NCI-H2107 treated with DMSO at 0.1 percent for 48 hours (cell line): ENCODE results near the gene CAMK2G.
"Not testable (repeated sequence)": the region's sequence is repeated elsewhere in the genome, so short reads cannot be mapped to it uniquely, and the experiment has no call there.

Experiments used
- DNase-seq: peaks from one replicate; lab custom pipeline; 2025; ENCODE audit not compliant: unreplicated experiment; lab: John Stamatoyannopoulos, UW

Gene CAMK2G

DNA sequence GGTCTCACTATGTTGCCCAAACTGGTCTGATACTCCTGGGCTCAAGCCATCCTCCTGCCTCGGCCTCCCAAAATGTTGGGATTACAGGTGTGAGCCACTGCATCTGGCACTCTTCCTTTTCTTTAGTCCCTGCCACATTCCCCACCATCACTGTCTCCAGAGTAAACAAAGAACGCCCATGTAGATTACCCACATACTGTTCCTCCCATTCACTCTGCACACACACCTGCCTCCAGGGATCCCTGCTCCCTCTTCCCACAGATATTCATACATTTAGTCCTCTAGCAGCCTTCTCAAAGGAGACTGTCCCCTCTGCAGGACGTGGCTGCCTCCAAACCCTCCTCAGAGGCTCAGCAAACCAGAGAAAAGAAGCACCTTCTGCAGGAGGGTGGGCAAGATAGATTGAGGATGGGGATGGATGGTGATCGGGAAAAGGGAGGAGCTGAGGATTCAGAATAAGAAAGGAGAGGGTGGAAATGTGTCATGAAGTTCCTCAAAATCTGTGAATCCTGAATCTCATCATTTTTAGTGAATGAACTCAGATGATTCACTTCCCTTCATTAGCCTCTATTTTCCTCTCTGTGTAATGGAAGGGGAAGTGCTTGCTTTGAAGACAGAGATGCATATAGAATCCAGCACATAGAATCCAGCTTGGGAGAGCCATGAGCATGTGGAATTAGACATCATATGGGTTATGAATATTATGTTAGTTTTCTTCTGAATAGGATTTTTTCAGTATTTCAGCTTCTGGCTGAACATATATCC, 31.1 kb upstream of the CAMK2G start:
- no peak for DNase-seq

GRCh38 chr10:73902351-73902750, 28.0 kb upstream of the CAMK2G start:
- DNase-seq, result no peak

DNA sequence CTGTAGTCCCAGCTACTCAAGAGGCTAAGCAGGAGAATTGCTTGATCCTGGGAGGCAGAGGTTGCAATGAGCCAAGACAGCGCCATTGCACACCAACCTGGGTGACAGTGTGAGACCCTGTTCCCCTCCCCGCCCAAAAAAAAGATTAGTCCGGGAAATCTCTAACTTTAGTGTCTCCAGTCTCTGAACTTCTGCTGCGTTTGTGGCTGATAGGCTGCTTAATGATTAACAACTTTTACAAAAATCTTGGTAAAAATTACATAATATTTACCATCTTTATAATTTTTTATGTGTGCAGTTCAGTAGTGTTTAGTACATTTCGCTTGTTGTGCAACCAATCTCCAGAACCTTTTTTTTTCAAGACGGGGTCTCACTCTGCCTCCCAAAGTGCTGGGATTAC, 26.9 kb upstream of the CAMK2G start:
- DNase-seq, result no peak

DNA sequence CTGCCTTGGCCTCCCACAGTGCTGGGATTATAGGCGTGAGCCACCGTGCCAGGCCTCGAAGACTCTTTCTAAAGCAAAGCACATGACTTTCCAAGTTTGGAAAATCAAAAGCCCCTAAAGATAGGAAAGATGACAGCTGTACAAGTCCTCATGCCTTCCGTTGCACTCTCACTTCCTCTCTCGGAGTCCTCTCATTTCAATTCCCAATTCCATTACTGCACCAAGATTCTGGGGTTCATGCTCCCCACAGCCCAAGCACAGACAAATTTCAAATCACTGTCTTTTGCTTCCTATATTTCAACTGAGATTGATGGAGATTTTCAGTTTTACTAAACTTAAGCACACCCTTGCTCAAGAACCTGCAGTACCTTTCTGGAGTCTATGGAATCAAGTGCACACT, 25.7 kb upstream of the CAMK2G start:
- DNase-seq, result no peak

DNA sequence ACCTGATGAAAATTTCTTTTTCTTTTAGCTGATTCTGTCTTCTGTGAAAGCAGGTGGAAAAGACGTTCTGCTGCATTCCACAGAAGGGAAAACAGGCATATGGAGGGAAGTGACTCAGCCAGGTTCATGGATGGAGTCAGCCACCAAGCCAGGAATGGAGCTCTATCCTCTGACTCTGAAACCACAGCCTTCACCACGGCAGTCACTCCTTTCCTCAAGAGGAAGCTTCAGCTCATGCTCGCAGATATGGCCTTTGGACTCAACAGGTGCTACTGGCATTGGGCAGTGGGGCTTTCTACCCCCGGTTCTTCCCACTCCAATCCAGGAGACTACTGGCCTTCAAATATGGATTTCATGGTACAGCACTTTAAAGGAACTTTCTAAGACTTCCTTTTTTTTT, 25.1 kb upstream of the CAMK2G start:
- DNase-seq, result no peak

DNA sequence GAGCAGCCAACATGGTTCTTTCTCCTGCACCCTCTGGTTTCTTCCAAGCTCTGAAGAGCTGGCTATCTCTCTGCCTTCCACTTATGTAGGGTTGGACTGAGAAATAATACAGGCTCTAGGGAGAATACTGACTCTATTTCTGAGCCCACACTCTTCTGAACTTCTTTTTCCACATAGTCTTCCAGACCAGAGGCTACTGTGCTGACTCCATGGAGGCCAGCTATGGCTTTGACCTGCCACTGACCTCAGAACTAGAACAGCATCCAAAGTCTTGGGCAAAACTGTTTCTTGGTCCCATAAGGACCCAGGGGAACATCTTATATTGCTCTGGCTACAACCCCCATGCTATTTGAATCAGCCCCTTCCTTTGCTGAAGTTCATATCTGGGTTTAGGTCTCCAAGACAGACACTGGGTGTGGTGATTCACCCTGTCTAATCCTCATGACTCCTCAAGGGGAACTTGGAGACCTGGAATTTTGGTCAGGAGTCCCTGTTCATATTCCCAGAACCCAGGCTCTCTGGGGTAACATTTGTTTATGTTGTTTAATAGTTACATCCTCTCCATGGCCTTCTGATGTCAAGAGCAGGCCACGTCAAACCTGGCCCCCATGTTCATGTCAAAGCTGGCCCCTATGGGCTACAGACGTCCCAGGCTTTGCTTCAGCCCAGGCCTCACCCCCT, 24.5 kb upstream of the CAMK2G start:
- no peak for DNase-seq

DNA sequence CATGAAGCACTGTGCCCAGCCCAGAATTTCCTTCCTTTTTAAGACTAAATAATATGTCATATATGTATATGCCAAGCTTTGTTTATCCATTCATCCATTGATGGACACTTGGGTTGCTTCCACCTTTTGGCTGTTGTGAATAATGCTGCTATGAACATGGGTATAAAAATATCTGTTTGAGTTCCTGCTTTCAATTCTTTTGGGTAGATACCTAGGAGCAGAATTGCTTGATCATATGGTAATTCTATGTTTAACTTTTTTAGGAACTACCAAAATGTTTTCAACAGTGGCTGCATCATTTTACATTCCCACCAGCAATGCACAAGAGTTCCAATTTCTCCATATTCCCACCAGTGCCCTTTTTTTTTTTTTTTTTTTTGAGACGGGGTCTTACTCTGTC, 23.3 kb upstream of the CAMK2G start:
- DNase-seq, result no peak

DNA sequence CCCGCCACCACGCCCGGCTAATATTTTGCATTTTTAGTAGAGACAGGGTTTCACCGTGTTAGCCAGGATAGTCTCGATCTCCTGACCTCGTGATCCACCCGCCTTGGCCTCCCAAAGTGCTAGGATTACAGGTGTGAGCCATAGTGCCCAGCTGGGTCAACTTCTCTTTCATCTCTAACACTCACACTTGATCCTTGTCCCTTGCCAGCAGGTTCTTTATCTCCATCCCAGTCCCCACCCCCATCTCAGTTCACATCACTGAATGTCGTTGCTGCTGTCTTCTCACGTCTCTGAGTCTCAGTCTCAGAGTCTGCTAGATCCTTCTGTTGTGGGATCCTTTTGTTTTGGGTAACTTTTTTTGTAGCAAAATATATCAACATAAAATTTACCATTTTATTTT, 21.0 kb upstream of the CAMK2G start:
- not testable (repeated sequence) for DNase-seq

DNA sequence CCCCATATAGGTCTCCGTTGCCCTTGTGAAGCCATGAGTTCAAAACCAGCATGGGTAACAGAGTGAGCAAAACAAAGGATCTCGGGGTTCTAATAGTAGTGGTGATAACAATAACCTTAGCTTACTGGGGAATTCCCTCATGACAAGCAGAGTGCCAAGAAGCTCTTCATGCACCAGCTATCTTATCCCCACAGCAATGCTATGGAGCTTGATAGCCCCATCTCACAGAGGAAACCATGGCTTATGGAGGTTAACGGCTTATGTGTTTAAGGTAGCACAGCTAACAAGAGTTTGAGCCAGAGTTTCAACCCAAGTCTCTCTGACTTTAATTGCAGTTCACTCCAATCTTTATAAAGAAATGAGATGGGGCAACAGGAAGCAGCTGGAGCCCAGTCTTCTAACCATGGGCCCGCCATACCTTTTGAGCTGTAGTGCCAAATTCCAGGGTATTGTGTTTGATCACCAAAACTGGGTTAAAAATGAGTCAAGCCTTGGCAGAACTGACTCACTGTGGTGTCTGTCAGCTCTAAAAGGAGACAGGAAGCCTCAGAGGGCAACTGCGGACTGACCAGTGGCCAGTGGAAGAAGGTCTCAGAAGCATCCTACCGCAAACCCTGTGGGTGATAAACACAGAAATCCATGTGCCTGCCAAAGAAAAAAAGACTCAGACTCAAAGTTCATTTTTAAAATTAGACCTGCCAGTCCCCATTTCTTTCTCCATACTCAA, 20.1 kb upstream of the CAMK2G start:
- DNase-seq, result no peak

GRCh38 chr10:73893426-73893825, 19.1 kb upstream of the CAMK2G start:
- DNase-seq, result no peak

DNA sequence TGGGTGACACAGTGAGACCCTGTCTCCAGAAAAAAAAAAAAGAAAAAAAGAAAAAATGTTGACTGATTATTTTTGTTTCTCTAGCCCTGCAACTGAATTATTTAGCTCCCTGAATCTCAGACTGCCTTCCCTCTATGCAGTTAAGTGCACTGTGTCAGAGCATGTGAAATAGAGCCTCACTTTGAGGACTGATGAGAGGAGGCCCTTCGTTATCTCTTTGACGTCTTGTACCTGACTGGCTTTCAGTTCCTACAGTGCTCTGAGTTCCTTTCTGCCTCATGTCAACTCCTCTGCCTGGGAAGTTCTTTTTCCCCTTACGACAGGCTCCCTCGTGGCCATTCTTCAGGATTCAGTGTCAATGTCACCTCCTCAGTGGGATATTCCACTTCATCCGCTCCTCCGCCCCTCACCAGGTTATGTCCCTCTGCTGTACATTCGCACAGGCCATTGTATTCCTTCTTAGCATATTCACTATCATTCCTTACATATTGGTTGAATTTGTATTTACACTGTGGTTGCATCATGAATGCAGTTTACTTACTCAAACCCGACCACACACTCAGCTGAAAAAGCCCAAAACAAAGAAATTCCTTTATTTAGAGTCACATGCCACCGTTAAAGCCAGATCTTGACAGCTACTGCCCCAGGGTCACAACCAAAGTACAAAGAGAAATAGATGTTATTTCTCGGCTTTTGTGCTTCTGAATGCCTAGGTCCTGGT, 18.1 kb upstream of the CAMK2G start:
- DNase-seq, result no peak

- no peak for DNase-seq
These were observed 17.2 kb upstream of the CAMK2G start for GRCh38 chr10:73891540-73891939.

DNA sequence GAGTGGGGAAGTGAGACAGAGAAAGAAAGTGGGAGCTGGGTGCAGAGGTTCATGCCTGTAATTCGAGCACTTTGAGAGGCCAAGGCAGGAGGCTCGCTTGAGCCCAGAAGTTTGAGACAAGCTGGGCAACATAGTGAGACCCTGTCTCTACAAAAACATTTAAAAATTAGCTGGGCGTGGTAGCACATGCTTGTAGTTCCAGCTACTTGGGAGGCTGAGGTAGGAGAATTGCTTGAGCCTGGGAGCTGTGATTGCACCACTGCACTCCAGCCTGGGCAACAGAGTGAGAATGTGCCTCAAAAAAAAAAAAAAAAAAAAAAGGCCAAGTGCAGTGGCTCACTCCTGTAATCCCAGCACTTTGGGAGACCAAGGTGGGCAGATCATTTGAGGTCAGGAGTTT, 16.5 kb upstream of the CAMK2G start:
- not testable (repeated sequence) for DNase-seq

- DNase-seq, result no peak
These were observed 15.9 kb upstream of the CAMK2G start for GRCh38 chr10:73890261-73890660.

- not testable (repeated sequence) for DNase-seq
These were observed 15.1 kb upstream of the CAMK2G start for GRCh38 chr10:73889416-73889815.

DNA sequence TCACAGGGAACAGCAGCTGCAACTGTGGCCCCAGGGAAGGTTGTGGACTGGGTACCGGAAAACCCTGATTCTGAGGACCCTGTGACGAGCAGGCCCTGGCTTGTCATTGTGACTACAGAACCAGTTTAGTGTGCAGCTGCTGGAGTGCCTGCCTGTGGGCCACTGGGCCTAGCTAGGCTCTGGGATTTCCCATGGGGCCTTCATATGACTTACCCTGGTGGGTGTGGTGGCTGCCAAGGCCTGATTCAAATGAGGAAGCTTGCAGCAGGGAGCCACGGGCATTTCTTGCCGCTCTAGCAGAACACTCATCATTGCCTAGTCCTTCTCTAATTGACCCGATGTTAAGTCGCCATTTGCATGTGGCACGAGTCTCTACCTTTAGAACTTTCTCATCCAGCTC, 14.7 kb upstream of the CAMK2G start:
- peak; percentile 32 for DNase-seq

DNA sequence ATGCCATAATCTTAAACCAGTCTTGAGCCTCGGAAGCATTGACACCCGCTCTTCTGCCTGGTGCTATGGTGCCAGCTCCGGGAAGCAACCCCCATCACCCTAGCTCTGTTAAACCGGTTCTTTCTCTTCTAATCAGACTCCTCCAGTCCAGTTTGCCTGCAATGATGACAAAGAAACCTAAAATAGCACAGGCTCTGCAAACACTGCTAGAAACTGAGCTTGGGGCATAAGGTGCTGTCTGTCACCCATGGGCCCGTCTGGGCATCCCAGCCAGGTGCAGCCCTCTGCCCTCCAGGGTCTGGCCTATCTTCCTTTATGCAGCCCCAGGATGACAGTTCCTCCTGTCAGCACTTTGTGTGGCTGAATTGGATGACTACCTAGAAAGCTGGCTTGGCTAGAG, 14.2 kb upstream of the CAMK2G start:
- DNase-seq, result no peak

GRCh38 chr10:73887294-73888039, 13.1 kb upstream of the CAMK2G start:
- DNase-seq, result no peak

- no peak for DNase-seq
These were observed 12.4 kb upstream of the CAMK2G start for GRCh38 chr10:73886661-73887293.

GRCh38 chr10:73886085-73886529, 11.8 kb upstream of the CAMK2G start:
- peak; percentile 21 for DNase-seq
